ENCODE data around the gene PTPRJ.
"Not testable (repeated sequence)": the region's sequence is repeated elsewhere in the genome, so short reads cannot be mapped to it uniquely, and the experiment has no call there.

Gene PTPRJ

GRCh38 chr11:47980088-47980906, at the start of gene PTPRJ:
TSS of gene PTPRJ (plus strand) at chr11:47980559. CDS start at chr11:47980913, 354 bp downstream.
- no peak for DNase-seq (ENCODE audit: low read depth)

- no peak for DNase-seq (ENCODE audit: low read depth)
Observed at GRCh38 chr11:47932544-47932943, 47.8 kb upstream of the PTPRJ start.

GRCh38 chr11:47933797-47934196, 46.6 kb upstream of the PTPRJ start:
- DNase-seq (ENCODE audit: low read depth) = not testable (repeated sequence)

- no peak for DNase-seq (ENCODE audit: low read depth)
Observed at GRCh38 chr11:47938791-47939560, 41.4 kb upstream of the PTPRJ start.

GRCh38 chr11:47940904-47941649, 39.3 kb upstream of the PTPRJ start:
- no peak for DNase-seq (ENCODE audit: low read depth)

GRCh38 chr11:47941907-47942558, 38.3 kb upstream of the PTPRJ start:
- no peak for DNase-seq (ENCODE audit: low read depth)

- no peak for DNase-seq (ENCODE audit: low read depth)
Observed at GRCh38 chr11:47943721-47944586, 36.4 kb upstream of the PTPRJ start.

GRCh38 chr11:47944632-47945031, 35.7 kb upstream of the PTPRJ start:
- no peak for DNase-seq (ENCODE audit: low read depth)

GRCh38 chr11:47946682-47947559, 33.4 kb upstream of the PTPRJ start:
- DNase-seq (ENCODE audit: low read depth) = peak; percentile 76

GRCh38 chr11:47948137-47948536, 32.2 kb upstream of the PTPRJ start:
- no peak for DNase-seq (ENCODE audit: low read depth)

- DNase-seq (ENCODE audit: low read depth) = not testable (repeated sequence)
Observed at GRCh38 chr11:47949001-47949675, 31.2 kb upstream of the PTPRJ start.

- DNase-seq (ENCODE audit: low read depth) = no peak
Observed at GRCh38 chr11:47950396-47950795, 30.0 kb upstream of the PTPRJ start.

- DNase-seq (ENCODE audit: low read depth) = not testable (repeated sequence)
Observed at GRCh38 chr11:47951504-47951903, 28.9 kb upstream of the PTPRJ start.

GRCh38 chr11:47955061-47955755, 25.2 kb upstream of the PTPRJ start:
- DNase-seq (ENCODE audit: low read depth) = no peak

GRCh38 chr11:47960015-47960414, 20.3 kb upstream of the PTPRJ start:
- no peak for DNase-seq (ENCODE audit: low read depth)

- no peak for DNase-seq (ENCODE audit: low read depth)
Observed at GRCh38 chr11:47961383-47961782, 19.0 kb upstream of the PTPRJ start.

GRCh38 chr11:47964546-47964945, 15.8 kb upstream of the PTPRJ start:
- no peak for DNase-seq (ENCODE audit: low read depth)
